GM12875 (cell line): ENCODE data around the gene TRIM65.
A peak's percentile ranks its signal among the peaks of the same experiment; 100 is the strongest.

Experiments used
- H3K4me3 ChIP-seq: one replicate; pipeline ENCODE4 v1.5.1; 2011; ENCODE audit warnings: low read depth, low read length, control low read depth
- TF ChIP-seq, protein P1 (sequence below): IDR thresholded peaks from 2 replicates; pipeline ENCODE4 v1.5.1; 2011; ENCODE audit warnings: low read depth, mild to moderate bottlenecking, control low read depth, inconsistent platforms, low read length, moderate library complexity, borderline replicate concordance; ENCODE audit not compliant: insufficient read depth

The TRIM65 gene

DNA sequence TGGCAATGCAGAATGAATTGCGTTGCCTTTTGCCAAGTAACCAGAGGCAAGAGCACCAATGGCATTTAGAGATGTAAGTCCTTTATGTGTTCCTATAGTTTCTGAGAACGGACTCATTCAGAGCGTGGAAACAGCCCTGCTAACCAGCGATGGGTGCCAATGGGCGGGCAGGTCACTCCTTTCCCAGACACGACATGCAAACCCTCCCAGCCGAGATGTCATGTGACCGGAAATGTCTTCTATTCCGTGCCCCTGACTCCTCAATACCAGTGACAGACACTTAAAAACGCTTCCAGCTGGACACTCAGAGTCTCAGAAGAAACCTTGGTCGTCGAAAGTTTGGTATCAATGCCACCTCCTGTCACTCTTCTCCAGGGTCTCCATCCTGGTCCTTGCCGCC, 40.9 kb upstream of the TRIM65 start:
- H3K4me3 ChIP-seq = no peak overlapping the region
- TF ChIP-seq, protein P1, sequence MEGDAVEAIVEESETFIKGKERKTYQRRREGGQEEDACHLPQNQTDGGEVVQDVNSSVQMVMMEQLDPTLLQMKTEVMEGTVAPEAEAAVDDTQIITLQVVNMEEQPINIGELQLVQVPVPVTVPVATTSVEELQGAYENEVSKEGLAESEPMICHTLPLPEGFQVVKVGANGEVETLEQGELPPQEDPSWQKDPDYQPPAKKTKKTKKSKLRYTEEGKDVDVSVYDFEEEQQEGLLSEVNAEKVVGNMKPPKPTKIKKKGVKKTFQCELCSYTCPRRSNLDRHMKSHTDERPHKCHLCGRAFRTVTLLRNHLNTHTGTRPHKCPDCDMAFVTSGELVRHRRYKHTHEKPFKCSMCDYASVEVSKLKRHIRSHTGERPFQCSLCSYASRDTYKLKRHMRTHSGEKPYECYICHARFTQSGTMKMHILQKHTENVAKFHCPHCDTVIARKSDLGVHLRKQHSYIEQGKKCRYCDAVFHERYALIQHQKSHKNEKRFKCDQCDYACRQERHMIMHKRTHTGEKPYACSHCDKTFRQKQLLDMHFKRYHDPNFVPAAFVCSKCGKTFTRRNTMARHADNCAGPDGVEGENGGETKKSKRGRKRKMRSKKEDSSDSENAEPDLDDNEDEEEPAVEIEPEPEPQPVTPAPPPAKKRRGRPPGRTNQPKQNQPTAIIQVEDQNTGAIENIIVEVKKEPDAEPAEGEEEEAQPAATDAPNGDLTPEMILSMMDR = no peak

DNA sequence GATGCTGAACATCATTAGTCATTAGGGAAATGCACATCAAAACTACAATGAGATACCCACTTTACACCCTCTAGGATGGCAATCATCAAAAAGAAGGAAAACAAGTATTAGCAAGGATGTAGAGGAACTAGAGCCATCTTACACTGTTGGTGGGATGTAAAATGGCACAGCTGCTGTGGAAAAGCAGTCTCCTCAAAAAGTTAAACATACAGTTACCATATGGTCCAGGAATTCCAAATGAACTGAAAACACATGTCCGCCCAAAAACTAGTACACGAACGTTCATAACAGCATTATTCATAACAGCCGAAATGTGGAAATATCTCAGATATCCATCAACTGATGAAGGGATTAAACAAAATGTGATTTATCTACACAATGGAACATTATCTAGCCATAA, 37.1 kb upstream of the TRIM65 start:
- TF ChIP-seq, protein P1 = no peak

DNA sequence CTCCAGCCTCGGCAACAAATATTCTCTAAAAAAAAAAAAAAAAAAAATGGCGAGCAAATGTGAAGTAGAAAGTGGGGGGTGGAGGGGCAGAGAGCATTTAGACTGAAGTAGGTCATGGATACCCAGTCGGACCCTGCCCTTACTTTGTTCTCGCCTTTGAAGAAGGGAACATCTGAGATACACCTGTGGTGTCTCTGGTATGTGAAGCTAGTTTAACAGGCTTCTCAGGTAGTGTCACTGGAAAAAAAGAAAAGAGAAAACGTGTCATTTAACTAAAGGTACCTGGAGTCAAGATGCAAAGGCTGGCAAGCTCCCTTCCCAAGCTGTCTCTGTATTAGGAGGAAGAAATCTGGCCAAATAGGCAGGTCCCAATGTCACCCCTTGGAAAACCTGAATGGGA, 36.1 kb upstream of the TRIM65 start:
- no peak overlapping the region for H3K4me3 ChIP-seq
- TF ChIP-seq, protein P1 = no peak

More for the DNA sequence above, 37.1 kb upstream of the TRIM65 start:
- H3K4me3 ChIP-seq = no peak overlapping the region

DNA sequence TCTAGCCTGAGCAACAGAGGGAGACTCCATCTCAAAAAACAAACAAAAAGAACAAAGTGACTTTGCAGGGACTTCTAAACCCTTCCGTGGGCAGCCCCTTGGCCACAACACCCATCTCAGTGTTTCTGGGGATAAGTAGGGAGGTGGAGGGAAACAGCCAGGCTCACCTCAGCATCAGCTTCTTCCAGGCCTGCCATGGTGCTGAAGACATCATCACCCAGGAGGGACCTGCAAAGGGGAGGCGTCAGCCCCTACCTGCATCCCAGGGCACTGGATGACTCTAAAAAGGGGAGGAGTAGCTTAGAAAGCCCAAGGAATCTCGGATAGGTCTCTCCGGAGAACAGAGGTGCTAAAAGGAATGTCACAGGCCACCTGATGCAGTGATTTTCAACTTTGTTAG, 34.3 kb upstream of the TRIM65 start:
- H3K4me3 ChIP-seq = no peak overlapping the region
- TF ChIP-seq, protein P1 = no peak

DNA sequence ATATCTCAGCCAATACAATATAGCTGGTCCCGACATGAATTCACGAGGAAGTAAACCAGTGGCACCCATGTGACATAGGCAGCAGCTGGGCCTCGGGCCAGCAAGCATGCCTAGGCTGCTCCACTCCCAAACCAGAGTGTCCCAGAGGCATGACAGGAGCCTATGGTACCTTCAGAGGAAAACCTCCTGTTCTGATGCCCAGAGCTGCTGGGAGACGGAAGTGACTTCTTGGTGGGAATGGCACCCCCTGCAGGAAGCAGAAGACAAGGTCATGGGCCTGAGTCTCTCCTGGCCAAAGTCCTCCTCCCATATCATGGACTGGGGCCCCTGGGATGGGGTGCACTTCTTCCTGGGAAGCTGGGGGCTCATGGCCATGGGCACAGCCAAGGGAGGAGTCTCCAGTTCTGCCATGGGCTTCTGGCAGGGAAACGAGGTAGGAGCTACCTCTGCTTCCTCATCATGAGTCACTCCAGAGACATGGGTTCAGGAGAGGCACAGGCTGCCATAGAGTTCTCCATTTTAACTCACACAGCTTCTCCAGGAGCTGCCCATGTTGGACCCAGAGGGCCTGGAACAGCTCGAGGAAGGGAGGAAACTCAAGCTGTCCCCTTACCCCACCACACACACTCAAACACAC, 30.7 kb upstream of the TRIM65 start:
- TF ChIP-seq, protein P1 = peak; percentile 78
- no peak overlapping the region for H3K4me3 ChIP-seq

DNA sequence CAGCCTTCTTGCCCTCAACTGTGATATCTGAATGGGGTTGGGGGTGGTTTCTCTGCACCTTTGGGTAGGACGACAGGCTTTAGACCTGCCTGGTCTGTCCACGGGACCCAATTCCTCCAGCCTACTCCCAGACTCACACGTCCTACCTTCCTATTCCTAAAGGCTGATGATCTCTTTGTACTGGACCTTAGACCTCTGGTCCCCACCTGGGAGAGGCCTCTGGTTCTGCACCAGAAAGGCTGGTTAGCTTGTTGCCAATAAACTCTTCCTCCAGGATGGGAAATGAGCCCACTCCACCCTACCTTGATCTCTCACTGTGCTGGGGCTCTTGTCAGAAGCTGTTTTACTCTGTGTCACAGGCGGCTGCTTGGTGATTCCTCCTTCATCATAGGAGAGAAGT, 29.7 kb upstream of the TRIM65 start:
- no peak overlapping the region for H3K4me3 ChIP-seq
- TF ChIP-seq, protein P1 = no peak

DNA sequence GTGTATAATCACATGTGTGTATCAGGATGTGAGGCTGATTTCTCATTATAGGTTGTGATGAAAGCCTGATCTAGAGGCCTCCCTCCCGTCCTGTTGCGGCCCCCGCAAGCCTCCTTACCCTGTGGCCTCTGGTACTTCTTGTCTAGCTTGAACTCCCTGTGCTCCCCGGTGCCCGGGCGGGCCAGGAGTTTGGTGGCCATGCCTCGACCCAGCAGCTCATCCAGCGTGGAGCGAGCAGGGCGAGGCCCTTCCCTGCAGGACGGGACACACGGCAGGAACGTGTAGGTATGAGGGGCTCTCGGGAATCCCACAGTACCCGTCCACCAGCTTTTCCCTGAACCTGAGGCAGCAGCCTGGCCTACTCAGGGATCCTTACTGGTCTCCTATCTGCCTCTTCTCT, 29.2 kb upstream of the TRIM65 start:
- TF ChIP-seq, protein P1 = no peak
- no peak overlapping the region for H3K4me3 ChIP-seq
